Subcutaneous abdominal adipose tissue (tissue), 5 donors: ENCODE measurements around the gene LHX3.

Source experiments
- H3K27ac ChIP-seq: one replicate; pipeline ENCODE4 v1.7.0; 2013; ENCODE audit warnings: low read depth, mild to moderate bottlenecking, inconsistent platforms, low read length, moderate library complexity
- H3K27me3 ChIP-seq, 5 donors: one replicate each; pipeline ENCODE4 v1.7.0; 2013; ENCODE audit warnings: low read length in 5 of 5, inconsistent platforms in 1 of 5; ENCODE audit not compliant: control insufficient read depth in 5 of 5, insufficient read depth in 4 of 5
- H3K36me3 ChIP-seq, 5 donors: one replicate each; pipeline ENCODE4 v1.7.0; 2013; ENCODE audit warnings: low read length in 5 of 5; ENCODE audit not compliant: control insufficient read depth in 5 of 5, insufficient read depth in 5 of 5
- H3K4me1 ChIP-seq, 5 donors: one replicate each; pipeline ENCODE4 v1.7.0; 2013; ENCODE audit warnings: low read length in 5 of 5, mild to moderate bottlenecking in 3 of 5, moderate library complexity in 1 of 5; ENCODE audit not compliant: control insufficient read depth in 5 of 5, insufficient read depth in 5 of 5
- H3K4me3 ChIP-seq, 5 donors: one replicate each; pipeline ENCODE4 v1.7.0; 2013; ENCODE audit warnings: low read length in 5 of 5, low read depth in 1 of 5
- H3K9ac ChIP-seq, 5 donors: one replicate each; pipeline ENCODE4 v1.7.0; 2013; ENCODE audit warnings: low read length in 5 of 5, mild to moderate bottlenecking in 4 of 5, moderate library complexity in 3 of 5
- H3K9me3 ChIP-seq, 5 donors: one replicate each; pipeline ENCODE4 v1.7.0; 2013; ENCODE audit warnings: low read length in 5 of 5; ENCODE audit not compliant: control insufficient read depth in 5 of 5
- donor health status: healthy.
- donor health status: healthy.
- donor health status: healthy.
- donor health status: healthy.
- donor health status: healthy.

The LHX3 gene

DNA sequence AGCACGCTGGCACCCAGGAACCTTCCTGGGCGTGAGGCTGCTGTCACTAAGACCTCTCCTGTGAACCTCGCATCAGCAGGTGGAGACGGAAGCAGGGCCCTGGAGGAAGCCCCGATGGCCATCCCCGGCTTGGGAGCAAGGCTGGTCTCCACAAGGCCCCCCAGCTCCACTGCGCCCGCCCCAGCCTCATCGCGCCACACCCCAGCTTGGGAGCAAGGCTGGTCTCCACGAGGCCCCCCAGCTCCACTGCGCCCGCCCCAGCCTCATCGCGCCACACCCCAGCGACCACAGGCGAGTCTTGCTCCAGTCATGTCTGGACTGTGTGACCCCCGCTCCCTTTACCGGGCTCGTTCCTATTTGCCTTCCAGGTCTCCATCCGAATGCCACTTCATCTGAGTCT lies 29.7 kb upstream of the LHX3 start:
- Histone ChIP-seq H3K27ac (no peak overlapping the region), H3K27me3 (no peaks in the 10 kb centered on the region), H3K9ac (no peak overlapping the region), H3K9me3 (no peaks in the 10 kb centered on the region), H3K4me3 (no peak overlapping the region), H3K4me1 (peaks cover 0 to 24% (median 3%) of the 10 kb centered on the region in 5 donors), H3K36me3 (peaks cover 0 to 15% (median 13%) of the 10 kb centered on the region in 5 donors)

DNA sequence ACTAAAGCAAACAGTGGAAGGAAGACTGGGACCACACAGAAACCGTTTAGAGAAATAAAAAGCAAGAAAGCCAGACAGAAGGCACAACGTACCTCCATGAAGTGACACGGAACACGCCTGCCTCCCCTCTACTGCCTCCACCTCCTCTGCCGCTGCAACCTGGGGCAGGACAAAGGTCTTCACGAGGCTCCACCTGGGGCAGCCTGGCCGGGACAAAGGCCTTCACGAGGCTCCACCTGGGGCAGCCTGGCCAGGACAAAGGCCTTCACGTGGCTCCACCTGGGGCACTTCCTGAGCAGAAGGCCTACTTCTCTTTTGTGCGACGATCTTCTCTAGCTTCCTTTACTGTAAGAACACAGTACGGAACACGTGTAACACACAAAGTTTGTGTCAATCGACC lies 28.9 kb upstream of the LHX3 start:
- H3K9ac ChIP-seq: no peak overlapping the region
- H3K36me3 ChIP-seq: peaks cover 0 to 15% (median 13%) of the 10 kb centered on the region in 5 donors
- no peaks in the 10 kb centered on the region for H3K27me3 ChIP-seq
- no peak overlapping the region for H3K4me3 ChIP-seq
- H3K9me3 ChIP-seq: no peaks in the 10 kb centered on the region
- H3K4me1 ChIP-seq: peaks cover 0 to 17% (median 0%) of the 10 kb centered on the region in 5 donors
- no peak overlapping the region for H3K27ac ChIP-seq

DNA sequence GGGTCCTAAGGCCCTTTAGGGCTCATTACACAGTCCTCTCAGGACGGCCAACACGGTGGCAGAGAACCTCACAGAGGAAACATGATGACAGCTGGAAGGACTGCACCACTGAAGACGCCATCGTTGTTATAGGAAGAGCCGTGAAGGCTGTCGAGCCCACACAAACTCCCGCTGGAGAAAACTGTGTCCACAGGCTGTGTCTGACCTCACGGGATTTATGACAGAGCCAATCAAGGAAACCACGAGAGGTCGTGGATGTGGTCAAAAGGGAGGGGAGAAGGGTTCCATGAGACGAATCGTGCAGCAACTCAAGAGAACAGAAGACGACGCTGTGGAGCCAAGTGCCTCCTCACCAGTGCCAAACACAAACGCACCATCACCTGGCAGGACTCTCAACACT lies 28.5 kb upstream of the LHX3 start:
- H3K9ac ChIP-seq: no peak overlapping the region
- no peaks in the 10 kb centered on the region for H3K9me3 ChIP-seq
- H3K36me3 ChIP-seq: peaks cover 0 to 15% (median 14%) of the 10 kb centered on the region in 5 donors
- no peak overlapping the region for H3K4me3 ChIP-seq
- H3K4me1 ChIP-seq: peaks cover 0 to 12% (median 0%) of the 10 kb centered on the region in 5 donors
- no peak overlapping the region for H3K27ac ChIP-seq
- no peaks in the 10 kb centered on the region for H3K27me3 ChIP-seq

DNA sequence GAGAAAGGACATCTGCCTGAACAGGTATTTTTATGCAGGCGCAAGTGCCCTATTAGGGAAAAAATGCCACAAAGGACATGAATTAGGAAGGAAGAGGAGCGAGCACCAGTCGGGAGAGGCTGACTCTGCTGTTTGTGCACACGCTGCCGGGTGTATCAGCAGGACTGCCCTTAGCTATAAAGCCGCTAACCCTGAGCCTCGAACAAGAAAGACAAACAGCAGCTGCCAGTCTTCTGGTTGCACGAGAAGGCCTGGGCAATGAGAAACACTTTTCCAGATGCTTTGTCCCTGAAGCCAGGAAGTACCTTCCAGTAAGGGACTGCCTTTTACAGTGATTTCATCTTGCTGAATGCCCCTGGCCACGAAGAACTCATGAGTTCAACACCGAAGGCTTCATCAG lies 28.0 kb upstream of the LHX3 start:
- H3K9me3 ChIP-seq: no peaks in the 10 kb centered on the region
- H3K27me3 ChIP-seq: no peaks in the 10 kb centered on the region
- H3K9ac ChIP-seq: no peak overlapping the region
- peaks cover 0 to 8% (median 0%) of the 10 kb centered on the region in 5 donors for H3K4me1 ChIP-seq
- H3K36me3 ChIP-seq: peaks cover 0 to 15% (median 14%) of the 10 kb centered on the region in 5 donors
- H3K27ac ChIP-seq: no peak overlapping the region
- no peak overlapping the region for H3K4me3 ChIP-seq

DNA sequence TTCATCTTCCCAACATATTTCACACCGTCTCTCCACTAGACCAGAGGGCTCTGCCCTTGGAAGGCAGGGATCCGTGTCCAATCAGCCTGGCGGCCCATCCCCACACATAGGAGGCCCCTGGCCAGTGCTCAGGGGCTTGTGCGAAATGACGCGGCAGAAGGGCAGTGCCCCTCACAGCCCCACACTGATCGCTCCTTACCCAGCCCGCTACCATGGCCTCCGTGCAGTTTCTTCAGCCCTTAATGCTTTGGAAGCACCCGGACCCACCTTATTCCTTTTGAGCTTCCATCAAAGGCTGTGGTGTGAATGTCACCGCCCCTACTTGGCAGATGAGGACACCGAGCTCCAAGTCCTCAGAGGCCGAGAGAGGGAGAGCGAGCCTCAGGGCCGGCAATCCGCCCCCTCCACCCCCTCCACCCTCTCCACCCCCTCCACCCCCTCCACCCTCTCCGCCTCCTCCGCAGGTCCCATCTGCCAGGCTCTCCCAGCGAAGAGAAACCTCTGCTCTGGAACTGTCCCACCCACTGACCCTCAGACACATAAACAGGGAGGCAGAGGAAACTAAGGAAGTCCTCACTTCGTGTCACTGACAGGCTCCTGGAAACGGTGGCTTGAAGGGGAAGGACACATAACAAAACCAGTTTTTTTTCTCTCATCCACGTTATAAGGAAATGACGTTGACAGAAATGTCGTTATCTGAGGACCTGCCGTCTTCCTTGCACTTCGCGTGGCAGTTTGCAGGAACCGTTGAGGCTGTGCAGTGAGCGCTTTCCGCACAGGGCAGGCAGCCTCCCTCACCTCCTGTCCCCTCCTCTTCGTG lies 26.8 kb upstream of the LHX3 start:
- H3K9ac ChIP-seq: peak overlapping the region in 1 of 5 donors; percentile 21
- H3K4me1 ChIP-seq: peaks cover 0 to 8% (median 0%) of the 10 kb centered on the region in 5 donors
- peaks cover 0 to 14% (median 13%) of the 10 kb centered on the region in 5 donors for H3K36me3 ChIP-seq
- H3K4me3 ChIP-seq: peak overlapping the region in 1 of 5 donors; percentile 44
- H3K9me3 ChIP-seq: no peaks in the 10 kb centered on the region
- H3K27ac ChIP-seq: no peak overlapping the region
- no peaks in the 10 kb centered on the region for H3K27me3 ChIP-seq

DNA sequence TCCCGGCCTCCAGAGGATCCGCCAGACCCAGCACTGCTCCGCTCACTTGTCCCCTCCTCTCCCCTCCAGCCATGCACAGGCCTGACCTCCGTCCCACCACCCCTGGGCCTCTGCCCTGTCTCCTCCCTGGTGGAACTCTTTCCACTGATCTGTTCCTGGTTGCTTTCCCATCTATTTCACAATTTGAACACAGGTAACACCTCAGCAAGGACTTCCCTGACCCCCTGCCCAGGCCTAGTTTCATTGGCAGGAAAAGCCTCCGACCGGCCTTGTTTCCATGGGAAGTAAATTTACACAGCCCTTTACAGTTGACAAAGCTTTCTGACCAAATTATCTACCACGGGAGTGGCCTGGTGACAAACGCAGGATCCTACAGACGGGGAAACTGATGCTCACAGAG lies 25.8 kb upstream of the LHX3 start:
- Histone ChIP-seq H3K36me3 (peaks cover 0 to 13% (median 9%) of the 10 kb centered on the region in 5 donors), H3K9ac (no peak overlapping the region), H3K27ac (no peak overlapping the region)

DNA sequence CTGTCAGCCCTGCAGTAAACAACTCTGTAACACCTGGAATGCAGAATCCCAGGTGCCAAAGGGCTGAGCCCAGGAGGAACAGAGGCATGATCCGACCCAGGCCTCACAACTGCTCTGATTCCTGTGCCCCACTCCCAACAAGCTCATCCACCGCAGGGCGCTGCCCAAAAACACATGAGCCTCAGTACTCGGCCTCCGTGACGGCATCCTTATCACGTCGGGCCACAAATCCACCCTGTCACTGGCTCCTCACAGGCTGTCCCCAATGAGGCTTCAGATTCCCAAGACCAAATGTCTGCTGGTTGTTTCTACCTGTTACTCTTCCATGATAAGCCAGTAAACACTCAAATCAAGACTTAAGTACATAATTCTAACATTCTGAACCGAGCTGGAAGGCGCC lies 25.4 kb upstream of the LHX3 start:
- Histone ChIP-seq H3K4me1 (peaks cover 0 to 8% (median 0%) of the 10 kb centered on the region in 5 donors), H3K9me3 (no peaks in the 10 kb centered on the region), H3K9ac (no peak overlapping the region), H3K36me3 (peaks cover 0 to 15% (median 8%) of the 10 kb centered on the region in 5 donors), H3K4me3 (no peak overlapping the region), H3K27me3 (no peaks in the 10 kb centered on the region), H3K27ac (no peak overlapping the region)

More for the DNA sequence above, 25.8 kb upstream of the LHX3 start:
- Histone ChIP-seq H3K4me3 (no peak overlapping the region), H3K27me3 (no peaks in the 10 kb centered on the region), H3K9me3 (no peaks in the 10 kb centered on the region), H3K4me1 (peaks cover 0 to 8% (median 0%) of the 10 kb centered on the region in 5 donors)

DNA sequence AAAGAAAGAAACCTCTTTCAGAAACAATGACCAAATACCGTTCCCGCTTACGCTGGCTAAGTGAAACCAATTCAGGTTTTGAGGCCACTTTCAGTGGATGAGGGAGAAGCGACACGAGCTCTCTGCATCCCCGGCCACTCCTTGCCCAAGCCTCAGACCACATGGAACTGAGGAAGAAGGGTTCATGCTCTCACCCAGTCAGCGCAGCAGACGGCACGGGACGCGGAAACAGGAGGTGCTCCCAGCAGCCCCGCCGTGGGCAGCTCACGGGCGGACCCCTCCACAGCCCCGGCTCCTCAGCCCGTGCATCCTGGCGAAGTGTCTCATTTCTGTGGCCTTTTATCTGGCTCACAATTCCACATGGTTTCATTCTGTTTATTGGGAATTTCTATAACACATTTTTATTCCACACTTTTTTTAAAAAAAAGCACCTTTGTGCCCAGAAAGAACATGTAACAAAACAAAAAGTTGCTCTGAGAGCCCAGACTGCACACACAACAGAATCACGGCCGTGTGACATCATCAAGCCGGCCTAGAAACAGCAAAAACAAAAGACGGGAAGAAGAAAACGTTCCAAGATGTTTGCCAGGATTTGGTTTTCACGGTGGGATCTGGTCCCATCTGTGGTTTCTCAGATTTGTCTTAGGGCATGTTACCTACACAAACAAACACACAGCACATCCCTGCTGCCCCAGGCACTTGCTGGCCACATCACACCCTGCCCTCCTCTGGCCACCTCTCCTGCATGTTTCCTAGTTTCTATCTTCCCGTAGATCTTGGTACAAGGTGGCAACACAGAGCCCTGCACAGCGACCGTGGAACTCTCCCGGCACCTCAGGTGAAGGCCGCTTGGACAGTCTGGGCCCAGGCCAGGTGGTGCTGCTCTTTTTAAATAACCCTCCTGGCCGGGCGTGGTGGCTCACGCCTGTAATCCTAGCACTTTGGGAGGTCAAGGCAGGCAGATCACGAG lies 24.5 kb upstream of the LHX3 start:
- no peak overlapping the region for H3K27ac ChIP-seq

DNA sequence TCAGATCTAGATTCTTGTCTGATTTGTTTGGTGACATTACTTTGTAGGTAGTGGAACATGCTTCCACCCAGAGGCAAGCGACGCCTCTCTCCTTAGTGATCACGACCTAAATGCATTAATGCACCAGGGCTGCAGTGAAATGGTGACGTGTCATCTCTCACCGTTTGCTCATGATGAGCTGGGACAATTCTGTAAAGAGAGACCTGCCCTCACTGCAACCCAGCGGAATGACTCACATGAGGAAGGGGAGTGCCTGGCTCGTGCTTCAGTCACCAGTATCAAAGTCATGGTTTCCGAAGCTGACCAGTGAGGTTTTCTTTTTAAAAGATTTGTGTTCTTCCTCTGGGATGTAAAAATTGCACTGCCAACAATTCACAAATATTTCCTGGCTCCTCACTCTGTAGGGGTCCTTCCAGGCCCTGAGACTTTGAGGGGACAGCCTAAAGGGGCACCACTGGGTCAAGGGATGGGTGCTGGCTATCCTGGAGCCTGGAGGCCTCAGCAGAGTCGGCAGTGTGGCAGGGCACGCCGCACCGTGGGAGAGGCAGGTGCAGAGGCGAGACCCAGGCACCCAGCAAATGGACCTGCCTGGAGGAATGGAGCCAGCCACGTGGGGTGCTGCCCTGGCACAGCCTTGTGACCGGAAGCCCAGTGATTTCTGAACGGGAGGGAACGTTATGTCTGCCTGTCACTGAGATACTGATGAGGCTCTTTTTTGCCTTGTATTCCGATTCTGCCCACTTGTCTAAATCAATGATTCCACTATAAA lies 23.4 kb upstream of the LHX3 start:
- Histone ChIP-seq H3K36me3 (peaks cover 0 to 26% (median 18%) of the 10 kb centered on the region in 5 donors), H3K27ac (no peak overlapping the region)

More for the DNA sequence above, 24.5 kb upstream of the LHX3 start:
- Histone ChIP-seq H3K4me1 (peaks cover 0 to 8% (median 0%) of the 10 kb centered on the region in 5 donors), H3K27me3 (no peaks in the 10 kb centered on the region), H3K4me3 (no peak overlapping the region), H3K36me3 (peaks cover 0 to 16% (median 10%) of the 10 kb centered on the region in 5 donors), H3K9ac (no peak overlapping the region), H3K9me3 (no peaks in the 10 kb centered on the region)

More for the DNA sequence above, 23.4 kb upstream of the LHX3 start:
- H3K4me1 ChIP-seq: peaks cover 0 to 8% (median 0%) of the 10 kb centered on the region in 5 donors
- H3K9ac ChIP-seq: no peak overlapping the region
- H3K9me3 ChIP-seq: no peaks in the 10 kb centered on the region
- H3K27me3 ChIP-seq: no peaks in the 10 kb centered on the region
- H3K4me3 ChIP-seq: no peak overlapping the region
